Measurements from ENCODE around the gene ZRANB1.

Gene ZRANB1

DNA sequence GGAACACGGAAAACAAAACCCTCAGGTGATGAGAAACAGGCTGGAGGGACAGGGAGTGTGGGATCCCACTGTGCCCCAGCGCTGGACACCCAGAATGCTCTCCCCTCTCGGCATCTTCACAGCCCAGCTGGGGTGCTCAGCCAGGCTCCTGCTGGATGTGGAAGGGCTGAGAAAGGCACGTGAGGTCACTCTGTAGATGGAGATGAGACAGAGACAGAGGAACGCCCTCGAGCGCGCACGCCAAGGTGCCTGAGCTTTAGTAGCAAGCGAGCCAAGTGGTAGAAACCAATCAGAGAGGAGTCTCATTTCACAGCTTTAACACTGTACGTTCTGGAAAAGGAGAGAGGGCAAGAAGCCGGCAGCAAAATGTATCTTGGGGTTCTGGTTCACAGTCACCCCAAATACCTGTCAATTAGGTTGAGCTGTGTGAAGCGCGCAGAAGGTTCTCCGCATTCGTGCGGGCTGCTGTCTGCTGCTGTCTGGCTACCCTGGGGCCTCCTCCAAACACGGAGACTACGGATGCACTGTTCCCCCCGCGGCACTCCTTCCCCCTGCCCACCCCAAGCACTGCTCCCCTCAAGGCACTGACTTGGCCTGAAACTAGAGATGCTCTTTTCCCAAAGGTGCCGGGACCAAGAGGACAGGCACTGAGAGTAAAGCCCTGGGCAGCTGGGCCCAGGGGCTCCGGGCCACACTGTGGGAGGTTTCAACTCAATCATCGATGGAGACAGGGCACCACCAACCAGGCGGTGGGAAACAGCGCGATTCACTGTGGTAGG lies 91.4 kb downstream of the ZRANB1 start:
- no peak for DNase-seq (ENCODE audit: low read depth in 2 of 3, low spot score in 2 of 3)

DNA sequence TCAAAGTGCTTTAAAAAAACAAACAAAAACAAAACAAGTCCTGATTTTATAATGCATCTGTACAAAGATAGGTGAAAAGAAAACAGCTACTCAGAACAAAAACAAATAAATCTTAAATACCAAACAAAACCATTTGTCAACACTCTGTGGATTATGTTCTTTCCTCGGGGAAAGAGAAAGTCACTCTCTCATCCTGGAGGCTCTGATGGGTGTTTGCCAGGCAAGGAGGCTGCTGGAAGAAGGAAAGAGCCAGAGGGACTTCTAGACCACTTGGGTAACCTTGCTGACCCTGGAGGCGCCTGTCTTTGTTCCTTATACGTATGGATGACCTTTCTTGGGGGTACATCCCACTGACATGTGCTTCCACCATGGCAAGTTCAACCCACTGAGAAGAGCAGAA lies 92.8 kb downstream of the ZRANB1 start:
- no peak for DNase-seq (ENCODE audit: low read depth in 2 of 3, low spot score in 2 of 3)

DNA sequence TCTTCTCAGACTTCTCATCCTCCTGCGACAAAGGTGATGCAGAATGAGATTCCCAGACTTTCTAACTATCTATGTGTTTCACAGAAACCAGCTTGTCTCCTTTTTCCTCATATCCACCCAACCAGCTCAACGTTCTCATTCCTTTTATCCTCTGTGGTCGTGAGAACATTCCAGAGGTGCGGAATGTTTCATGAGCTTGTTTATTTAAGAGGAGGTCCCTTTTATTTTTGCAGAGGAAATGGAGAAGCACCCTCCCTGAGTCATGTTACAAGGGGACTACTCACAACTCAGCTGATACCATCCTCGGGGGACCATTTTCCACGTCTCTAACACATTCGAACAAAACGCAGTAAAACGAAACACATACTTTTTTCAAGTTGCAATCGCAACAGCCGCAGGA lies 93.2 kb downstream of the ZRANB1 start:
- no peak for DNase-seq (ENCODE audit: low read depth in 2 of 3, low spot score in 2 of 3)

DNA sequence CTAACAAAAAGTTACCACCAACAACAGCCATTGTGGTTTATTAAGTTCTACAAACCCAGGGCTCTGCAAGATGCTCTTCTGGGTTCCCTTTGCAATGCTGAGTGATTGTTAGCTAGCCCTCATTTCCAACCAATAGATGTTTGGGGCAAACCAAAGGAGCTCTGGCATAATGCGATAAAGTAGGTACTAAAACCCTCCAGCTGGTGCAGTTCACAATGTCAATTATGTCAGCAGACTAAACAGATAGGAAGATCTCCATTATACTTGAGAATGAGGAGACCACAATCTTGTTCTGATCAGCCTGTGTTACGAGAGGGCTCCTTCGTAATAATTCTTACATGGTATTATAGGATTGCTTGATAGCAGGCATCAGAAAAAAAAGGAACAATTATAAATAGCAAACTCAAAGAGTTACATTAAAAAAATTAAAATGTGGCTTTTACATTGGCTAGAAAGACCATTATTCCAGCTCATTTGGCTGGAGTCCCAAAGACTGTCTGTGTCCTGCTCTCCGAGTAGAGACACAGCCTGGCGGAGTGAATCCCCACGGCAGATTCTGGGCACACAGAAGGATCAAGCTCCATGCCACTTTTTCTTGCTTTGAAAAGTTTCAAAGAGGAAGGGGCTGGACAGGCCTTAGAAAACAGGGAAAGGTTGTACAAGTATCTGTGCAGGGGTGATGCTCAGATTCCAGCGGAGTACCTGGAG lies 93.8 kb downstream of the ZRANB1 start:
- DNase-seq (ENCODE audit: low read depth in 2 of 3, low spot score in 2 of 3), result no peak

DNA sequence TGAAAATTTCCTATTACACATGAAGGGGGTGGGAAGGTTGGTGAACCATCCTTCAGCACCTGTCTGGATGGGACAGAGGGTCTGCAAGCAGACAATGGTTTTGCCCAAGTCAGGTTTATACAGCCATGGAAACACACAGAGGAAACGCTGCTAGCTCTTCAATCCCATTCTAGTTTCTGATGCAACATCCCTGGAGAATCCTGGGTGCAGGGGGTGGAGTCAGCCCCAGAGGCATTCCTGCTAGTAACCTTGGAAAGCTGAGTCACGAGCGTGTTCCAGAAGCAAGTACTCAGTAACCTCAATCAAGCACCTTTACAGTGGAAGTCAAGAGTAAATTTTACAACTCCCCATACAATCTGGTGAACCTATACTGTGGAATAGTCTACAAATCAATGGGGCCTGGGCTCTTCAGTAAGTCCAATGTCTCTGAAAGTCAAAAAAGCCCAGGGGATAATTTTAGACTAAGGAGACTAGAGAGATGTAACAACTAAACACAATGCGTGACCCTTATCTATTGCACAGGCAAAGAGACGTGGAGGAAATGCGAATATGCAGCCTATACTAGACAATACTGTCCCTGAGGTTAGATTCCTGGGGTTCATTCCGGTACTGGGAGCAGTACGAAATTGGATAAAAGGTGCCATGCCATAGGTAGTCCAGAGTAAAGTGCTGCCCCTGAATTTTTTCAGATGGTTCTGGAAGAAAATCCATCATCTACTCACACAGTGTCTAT lies 95.4 kb downstream of the ZRANB1 start:
- DNase-seq (ENCODE audit: low read depth in 2 of 3, low spot score in 2 of 3), result no peak
